Measurements from ENCODE around the gene TIGD3.

TIGD3 gene

GRCh38 chr11:65388731-65389130 is 34.2 kb downstream of the TIGD3 start:
- Histone ChIP-seq H3K27me3 (ENCODE audit: low read length) (no peaks in the 10 kb centered on the region), H3F3A (ENCODE audit: insufficient read depth) (0 out of 2 replicates have a peak, but pooled peaks cover 5% of the 10 kb centered on the region), H3K79me2 (ENCODE audit: insufficient read depth, low read length) (peaks cover 44% of the 10 kb centered on the region), H3K9ac (ENCODE audit: low read length) (no peak overlapping the region), H3K36me3 (ENCODE audit: low read length) (no peaks in the 10 kb centered on the region), H3K9me3 (ENCODE audit: insufficient read depth, low read length) (no peaks in the 10 kb centered on the region), H3K9me2 (replicated peaks; ENCODE audit: insufficient read depth, low read length) (no peaks in the 10 kb centered on the region), H3K4me3 (ENCODE audit: insufficient read depth, low read length, poor library complexity, severe bottlenecking) (no peak overlapping the region), H2AFZ (ENCODE audit: low read depth, low read length, severe bottlenecking) (no peak overlapping the region), H3K4me2 (ENCODE audit: low read depth, low read length, poor library complexity, severe bottlenecking) (peak overlapping the region; percentile 81), H4K20me1 (ENCODE audit: low read depth, low read length) (no peaks in the 10 kb centered on the region), H3K27ac (ENCODE audit: low read depth, low read length) (no peak overlapping the region)
- no peak for TF ChIP-seq CTCF (IDR thresholded peaks at IDR 0.05; ENCODE audit: insufficient read depth, low read length, poor library complexity, severe bottlenecking)
- no peak for TF ChIP-seq EZH2phosphoT487 (conservative IDR thresholded peaks at IDR 0.05; ENCODE audit: low read length)

- Histone ChIP-seq H3K9ac (ENCODE audit: low read length) (no peak overlapping the region), H3K4me2 (ENCODE audit: low read depth, low read length, poor library complexity, severe bottlenecking) (no peak overlapping the region)
- TF ChIP-seq CTCF (IDR thresholded peaks at IDR 0.05; ENCODE audit: insufficient read depth, low read length, poor library complexity, severe bottlenecking): no peak
- TF ChIP-seq EZH2phosphoT487 (conservative IDR thresholded peaks at IDR 0.05; ENCODE audit: low read length): no peak
Measured at GRCh38 chr11:65389294-65389980, 34.9 kb downstream of the TIGD3 start.

GRCh38 chr11:65390099-65390941 is 35.8 kb downstream of the TIGD3 start:
- H3F3A ChIP-seq (ENCODE audit: insufficient read depth): no peaks in the 10 kb centered on the region
- peaks cover 44% of the 10 kb centered on the region for H3K79me2 ChIP-seq (ENCODE audit: insufficient read depth, low read length)
- no peaks in the 10 kb centered on the region for H3K9me3 ChIP-seq (ENCODE audit: insufficient read depth, low read length)
- no peak overlapping the region for H2AFZ ChIP-seq (ENCODE audit: low read depth, low read length, severe bottlenecking)
- H3K4me2 ChIP-seq (ENCODE audit: low read depth, low read length, poor library complexity, severe bottlenecking): no peak overlapping the region
- no peaks in the 10 kb centered on the region for H3K9me2 ChIP-seq (replicated peaks; ENCODE audit: insufficient read depth, low read length)
- TF ChIP-seq EZH2phosphoT487 (conservative IDR thresholded peaks at IDR 0.05; ENCODE audit: low read length) (no peak), CTCF (IDR thresholded peaks at IDR 0.05; ENCODE audit: insufficient read depth, low read length, poor library complexity, severe bottlenecking) (no peak)
- no peak overlapping the region for H3K27ac ChIP-seq (ENCODE audit: low read depth, low read length)
- H4K20me1 ChIP-seq (ENCODE audit: low read depth, low read length): no peaks in the 10 kb centered on the region
- no peaks in the 10 kb centered on the region for H3K27me3 ChIP-seq (ENCODE audit: low read length)
- H3K4me3 ChIP-seq (ENCODE audit: insufficient read depth, low read length, poor library complexity, severe bottlenecking): no peak overlapping the region
- no peak overlapping the region for H3K9ac ChIP-seq (ENCODE audit: low read length)
- H3K36me3 ChIP-seq (ENCODE audit: low read length): no peaks in the 10 kb centered on the region

More at GRCh38 chr11:65389294-65389980, 34.9 kb downstream of the TIGD3 start:
- no peak overlapping the region for H3K4me3 ChIP-seq (ENCODE audit: insufficient read depth, low read length, poor library complexity, severe bottlenecking)
- no peaks in the 10 kb centered on the region for H3K9me2 ChIP-seq (replicated peaks; ENCODE audit: insufficient read depth, low read length)
- H3F3A ChIP-seq (ENCODE audit: insufficient read depth): 0 out of 2 replicates have a peak, but pooled peaks cover 4% of the 10 kb centered on the region
- H3K9me3 ChIP-seq (ENCODE audit: insufficient read depth, low read length): no peaks in the 10 kb centered on the region
- H3K79me2 ChIP-seq (ENCODE audit: insufficient read depth, low read length): peaks cover 44% of the 10 kb centered on the region
- H3K27me3 ChIP-seq (ENCODE audit: low read length): no peaks in the 10 kb centered on the region
- no peak overlapping the region for H2AFZ ChIP-seq (ENCODE audit: low read depth, low read length, severe bottlenecking)
- no peaks in the 10 kb centered on the region for H4K20me1 ChIP-seq (ENCODE audit: low read depth, low read length)
- H3K36me3 ChIP-seq (ENCODE audit: low read length): no peaks in the 10 kb centered on the region
- no peak overlapping the region for H3K27ac ChIP-seq (ENCODE audit: low read depth, low read length)

Measured in SU-DHL-6 (cell line).